NCI-H2196 treated with DMSO at 0.1 percent for 48 hours (cell line): Measurements from ENCODE around the gene INPP5J.
"Not testable (repeated sequence)": the region's sequence is repeated elsewhere in the genome, so short reads cannot be mapped to it uniquely, and the experiment has no call there.

Experiments used
- DNase-seq: peaks from one replicate; lab custom pipeline; 2025; ENCODE audit not compliant: unreplicated experiment; lab: John Stamatoyannopoulos, UW

INPP5J gene

GRCh38 chr22:31143537-31143936 lies 20.8 kb downstream of the INPP5J start:
- DNase-seq = no peak

- no peak for DNase-seq
Observed at GRCh38 chr22:31144223-31144622, 21.5 kb downstream of the INPP5J start.

GRCh38 chr22:31148488-31148887 lies 25.7 kb downstream of the INPP5J start:
- no peak for DNase-seq

- DNase-seq = peak; percentile 42
Observed at GRCh38 chr22:31148953-31149627, 26.3 kb downstream of the INPP5J start.

GRCh38 chr22:31150615-31151014 lies 27.8 kb downstream of the INPP5J start:
- no peak for DNase-seq

- DNase-seq = no peak
Observed at GRCh38 chr22:31151872-31152271, 29.1 kb downstream of the INPP5J start.

- no peak for DNase-seq
Observed at GRCh38 chr22:31153357-31153756, 30.6 kb downstream of the INPP5J start.

- no peak for DNase-seq
Observed at GRCh38 chr22:31154975-31155374, 32.2 kb downstream of the INPP5J start.

- DNase-seq = no peak
Observed at GRCh38 chr22:31155422-31155821, 32.7 kb downstream of the INPP5J start.

GRCh38 chr22:31160328-31160978 lies 37.7 kb downstream of the INPP5J start:
- no peak for DNase-seq

GRCh38 chr22:31161386-31161785 lies 38.6 kb downstream of the INPP5J start:
- DNase-seq = no peak

- DNase-seq = no peak
Observed at GRCh38 chr22:31162015-31162765, 39.4 kb downstream of the INPP5J start.

GRCh38 chr22:31170971-31171370 lies 48.2 kb downstream of the INPP5J start:
- no peak for DNase-seq

- DNase-seq = not testable (repeated sequence)
Observed at GRCh38 chr22:31171734-31172133, 49.0 kb downstream of the INPP5J start.

- no peak for DNase-seq
Observed at GRCh38 chr22:31173386-31174145, 50.8 kb downstream of the INPP5J start.

- DNase-seq = no peak
Observed at GRCh38 chr22:31176923-31177322, 54.2 kb downstream of the INPP5J start.

GRCh38 chr22:31177420-31178162 lies 54.8 kb downstream of the INPP5J start:
- no peak for DNase-seq

GRCh38 chr22:31178859-31179258 lies 56.1 kb downstream of the INPP5J start:
- DNase-seq = no peak

- peak; percentile 17 for DNase-seq
Observed at GRCh38 chr22:31179345-31179744, 56.6 kb downstream of the INPP5J start.

GRCh38 chr22:31184015-31184414 lies 61.2 kb downstream of the INPP5J start:
- DNase-seq = no peak
